Endothelial cell of umbilical vein (primary cell): Measurements from ENCODE around the gene PLBD1. TPM values are rescaled to one million over a fixed set of nuclear protein-coding genes. Genes with fewer than 3 reads are reported as not detected.

Source experiments
- BruUV-seq: library from RNA; stranded (reverse); fragments of 400-500 nt; replicated peaks from 2 replicates; lab custom pipeline; 2021; lab: Mats Ljungman, UMichigan
- CTCF ChIA-PET: fragments of 300-600, 350-600 bp; sonication (Branson Sonifier 250); formaldehyde crosslinking; loops from one replicate; lab custom pipeline; 2021; ENCODE audit warnings: antibody characterized with exemption, inconsistent platforms; lab: Charles Lee
- POLR2A ChIA-PET: fragments of 300-600, 350-600 bp; sonication (Branson Sonifier 250); formaldehyde crosslinking; loops from one replicate; lab custom pipeline; 2021; ENCODE audit warnings: antibody characterized with exemption, inconsistent platforms; lab: Charles Lee
- DNase-seq: peaks from one replicate; pipeline ENCODE4 v3.0.0-alpha.2; 2011; ENCODE audit warnings: low read depth, low spot score
- FAIRE-seq: peaks from 2 replicates; lab custom pipeline; 2011; peaks lifted over from hg19 to GRCh38; lab: Jason Lieb, UNC
- H2AFZ ChIP-seq: 2 replicates; pipeline ENCODE4 v1.6.0; 2012; ENCODE audit warnings: low read depth, low read length, control low read depth, inconsistent platforms
- H3K27ac ChIP-seq: 2 replicates; pipeline ENCODE4 v1.5.1; 2011; ENCODE audit warnings: low read depth, mild to moderate bottlenecking, control low read depth, low read length, moderate library complexity; ENCODE audit not compliant: insufficient read depth
- H3K27me3 ChIP-seq, 2 experiments: 2 replicates each; pipeline versions ENCODE4 v1.6.0 to v1.6.1; 2011; ENCODE audit warnings: low read length in 2 of 2, mixed read lengths in 1 of 2; ENCODE audit not compliant: control insufficient read depth in 2 of 2, insufficient read depth in 2 of 2
- H3K36me3 ChIP-seq, 2 experiments: 2 replicates in 1 of 2; 3 replicates in 1 of 2; pipeline ENCODE4 v1.5.1; 2011; ENCODE audit warnings: low read length in 2 of 2, mild to moderate bottlenecking in 1 of 2, moderate library complexity in 1 of 2; ENCODE audit not compliant: control insufficient read depth in 2 of 2, insufficient read depth in 2 of 2; ENCODE audit errors: extremely low read depth in 1 of 2
- H3K4me1 ChIP-seq: 3 replicates; pipeline ENCODE4 v1.5.1; 2011; ENCODE audit warnings: mild to moderate bottlenecking, low read length; ENCODE audit not compliant: control insufficient read depth, insufficient read depth; ENCODE audit errors: extremely low read depth
- H3K4me2 ChIP-seq: 2 replicates; pipeline ENCODE4 v1.6.1; 2011; ENCODE audit warnings: low read length, control low read depth, mixed read lengths; ENCODE audit not compliant: insufficient read depth
- H3K4me3 ChIP-seq, 3 experiments: fragments of 200-600 bp in 1 of 3; sonication (generic), shearing (Covaris generic) in 1 of 3; replicated peaks in 1 of 3; 2 replicates each; pipeline ENCODE4 v1.5.1; 2011 to 2016; ENCODE audit warnings: control low read depth in 3 of 3, low read length in 3 of 3, mild to moderate bottlenecking in 2 of 3, inconsistent platforms in 1 of 3, low read depth in 1 of 3, moderate library complexity in 1 of 3; ENCODE audit not compliant: insufficient read depth in 1 of 3
- H3K79me2 ChIP-seq: 2 replicates; pipeline ENCODE4 v1.6.0; 2012; ENCODE audit warnings: low read length, inconsistent platforms; ENCODE audit not compliant: control insufficient read depth, insufficient read depth
- H3K9ac ChIP-seq: replicated peaks from 2 replicates; pipeline ENCODE3; 2011; ENCODE audit warnings: low read length, control low read depth; ENCODE audit not compliant: insufficient read depth; ENCODE audit errors: extremely low read depth
- H3K9me1 ChIP-seq: replicated peaks from 3 replicates; pipeline ENCODE4 v1.6.0; 2011; ENCODE audit warnings: mild to moderate bottlenecking, low read length; ENCODE audit not compliant: control insufficient read depth, insufficient read depth; ENCODE audit errors: extremely low read depth
- H3K9me3 ChIP-seq: replicated peaks from 2 replicates; pipeline ENCODE4 v1.5.1; 2012; ENCODE audit warnings: low read length, inconsistent platforms; ENCODE audit not compliant: control insufficient read depth, insufficient read depth
- H4K20me1 ChIP-seq: replicated peaks from 2 replicates; pipeline ENCODE3; 2011; ENCODE audit warnings: mild to moderate bottlenecking, low read length; ENCODE audit not compliant: control insufficient read depth, insufficient read depth; ENCODE audit errors: extremely low read depth
- CTCF ChIP-seq, 2 donors: IDR thresholded peaks; 1 replicate in 1 of 2; 2 replicates in 1 of 2; pipeline ENCODE4 v1.5.1; 2011; ENCODE audit warnings: low read length in 2 of 2, mild to moderate bottlenecking in 2 of 2, moderate library complexity in 2 of 2, control low read depth in 1 of 2, inconsistent platforms in 1 of 2, low read depth in 1 of 2; ENCODE audit not compliant: insufficient read depth in 1 of 2; ENCODE audit errors: extremely low read depth in 1 of 2
- EZH2 ChIP-seq: IDR thresholded peaks from 2 replicates; pipeline ENCODE4 v1.6.1; 2012; ENCODE audit warnings: borderline replicate concordance, low read depth, mild to moderate bottlenecking, moderate library complexity, low read length, inconsistent platforms; ENCODE audit not compliant: severe bottlenecking
- FOS ChIP-seq: IDR thresholded peaks from 2 replicates; pipeline ENCODE4 v1.6.1; 2011; ENCODE audit warnings: mild to moderate bottlenecking, low read length, moderate library complexity, borderline replicate concordance; ENCODE audit not compliant: insufficient read depth
- GATA2 ChIP-seq: IDR thresholded peaks from 2 replicates; pipeline ENCODE4 v1.7.0; 2011; ENCODE audit warnings: low read depth, mild to moderate bottlenecking, moderate library complexity, mixed read lengths, low read length; ENCODE audit not compliant: insufficient read length, insufficient read depth
- JUN ChIP-seq: IDR thresholded peaks from 2 replicates; pipeline ENCODE4 v1.6.1; 2011; ENCODE audit warnings: borderline replicate concordance, low read depth; ENCODE audit not compliant: insufficient read length, insufficient read depth
- MAX ChIP-seq: IDR thresholded peaks from 2 replicates; pipeline ENCODE4 v1.6.1; 2011; ENCODE audit not compliant: insufficient read depth, insufficient read length
- MYC ChIP-seq: IDR thresholded peaks from one replicate; pipeline ENCODE4 v1.6.1; 2011; ENCODE audit warnings: mild to moderate bottlenecking, low read depth, low read length
- POLR2A ChIP-seq: IDR thresholded peaks from 2 replicates; pipeline ENCODE4 v1.6.1; 2012; ENCODE audit warnings: low read depth, mild to moderate bottlenecking, control low read depth, low read length
- POLR2AphosphoS5 ChIP-seq: IDR thresholded peaks from 2 replicates; pipeline ENCODE4 v1.6.1; 2012; ENCODE audit warnings: low read depth, mild to moderate bottlenecking, control low read depth, low read length, moderate library complexity; ENCODE audit not compliant: insufficient read depth
- dilution Hi-C: fragments of 300-500 bp; cut with MboI; formaldehyde crosslinking; loops from one replicate; pipeline ENCODE4 v1.15.0; 2019; ENCODE audit warnings: low sequenced_read_pairs; ENCODE audit not compliant: extremely low pct_ligation_motif_present
- intact Hi-C: fragments of 100-400 bp; cut with micrococcal nuclease; formaldehyde crosslinking; loops from one replicate; pipeline ENCODE4 v1.10.0; 2022
- polyA plus RNA-seq, 4 experiments: library from polyadenylated mRNA; depleted of rRNA in 3 of 4; stranded (reverse) in 3 of 4; unstranded in 1 of 4; fragments of >200 nt; gene quantifications; 2 replicates each; pipeline versions ENCODE4 v1.2.1 to v1.2.3, GENCODE V29; 2011 to 2012; ENCODE audit warnings: missing spikeins in 1 of 4
- total RNA-seq: library from RNA; stranded (reverse); gene quantifications from 2 replicates; pipeline ENCODE4 v1.2.3, GENCODE V29; 2021

The PLBD1 gene
- total and polyA plus RNA-seq, 2 donors (not counting 3 experiments of a cell fraction or from before 2014, with no cell fraction given): 0.04 TPM; not detected in 1

- ChIA-PET POLR2A (no interaction called here), CTCF (no interaction called here)
- H3K36me3 ChIP-seq: peaks cover 16 to 18% of the 10 kb centered on the region in 2 experiments
Measured at GRCh38 chr12:14482361-14482760, 85.3 kb downstream of the PLBD1 start.

More at GRCh38 chr12:14482361-14482760, 85.3 kb downstream of the PLBD1 start:
- FAIRE-seq (no peak), DNase-seq (no peak)
- no peaks in the 10 kb centered on the region for H3K27me3 ChIP-seq
- H3K4me3 ChIP-seq: no peak overlapping the region
- H3K9me1 ChIP-seq: peaks cover 3% of the 10 kb centered on the region
- H3K9ac ChIP-seq: no peak overlapping the region
- H3K27ac ChIP-seq: no peak overlapping the region
- no peak overlapping the region for H3K4me2 ChIP-seq
- H3K4me1 ChIP-seq: no peaks in the 10 kb centered on the region
- intact Hi-C loops: no loop called here
- no peaks in the 10 kb centered on the region for H4K20me1 ChIP-seq
- no TSS peak for BruUV-seq
- TF ChIP-seq MAX: no peak
- TF ChIP-seq CTCF (IDR thresholded peaks at IDR 0.05; ENCODE audit: extremely low read depth in 1 of 2, insufficient read depth in 1 of 2, low read depth in 1 of 2, low read length in 2 of 2): no peak
- no peak for TF ChIP-seq JUN
- no peak for TF ChIP-seq GATA2
- TF ChIP-seq EZH2: no peak
- no peak for TF ChIP-seq POLR2A
- TF ChIP-seq POLR2AphosphoS5: no peak
- no peak for TF ChIP-seq MYC
- no peak for TF ChIP-seq FOS
- H3K79me2 ChIP-seq: no peaks in the 10 kb centered on the region
- no peak overlapping the region for H2AFZ ChIP-seq
- H3K9me3 ChIP-seq: no peaks in the 10 kb centered on the region
- dilution Hi-C loops: no loop called here
